Activated CD8-positive, alpha-beta memory T cell treated with anti-CD3 and anti-CD28 coated beads, Interleukin-2, amount 50 U/mL, for 48 hours (primary cell): ENCODE data around the gene ZNF346.

Source experiments
- DNase-seq: peaks from one replicate; pipeline ENCODE4 v3.0.0-alpha.2; 2020

The ZNF346 gene

DNA sequence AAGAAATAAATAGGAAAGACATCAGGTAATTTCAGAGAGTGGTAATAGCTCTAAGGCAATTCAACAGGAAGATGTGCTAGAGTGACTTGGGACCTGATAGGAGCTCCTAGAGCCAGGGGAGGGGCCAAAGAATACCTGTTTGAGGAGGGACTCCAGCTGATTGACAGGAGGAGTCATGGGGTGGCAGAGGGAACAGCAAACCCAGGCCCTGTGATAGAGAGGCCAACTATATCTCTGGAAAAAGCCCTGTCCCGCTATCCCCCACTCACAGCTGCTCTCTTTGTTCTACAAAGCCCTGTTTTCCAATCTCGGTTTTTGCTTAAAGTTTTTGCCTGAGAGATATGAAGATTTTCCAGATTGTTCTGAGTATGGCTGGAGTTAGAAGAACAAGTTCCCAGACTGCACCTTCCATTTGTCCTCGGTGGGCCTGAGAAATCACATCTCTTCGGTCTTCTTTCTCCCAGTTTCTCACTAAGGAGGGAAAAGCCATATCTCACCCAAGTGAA, 102.0 kb downstream of the ZNF346 start:
- DNase-seq = no peak

GRCh38 chr5:177126771-177127170, 104.3 kb downstream of the ZNF346 start:
- DNase-seq = no peak

DNA sequence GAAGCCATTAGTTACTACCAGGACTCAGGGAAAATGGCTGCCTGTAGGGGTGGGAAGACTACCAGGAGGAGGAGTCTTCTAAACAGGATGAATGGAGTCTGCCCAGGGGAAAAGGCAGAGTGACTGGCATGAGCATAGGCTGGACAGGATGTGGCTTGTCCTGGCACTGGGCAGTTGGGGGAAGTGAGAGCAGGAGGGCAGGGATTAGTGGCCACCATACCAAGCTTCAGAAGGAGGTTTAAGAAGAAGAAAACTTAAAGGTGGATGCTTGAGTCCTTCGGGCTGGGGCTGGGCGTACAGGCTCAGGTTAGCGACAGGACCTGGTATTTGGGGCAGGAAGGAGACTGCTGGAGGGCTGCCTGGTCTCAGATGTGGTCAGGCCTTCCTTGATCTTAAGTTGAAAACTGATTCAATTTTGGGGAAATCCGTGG, 106.1 kb downstream of the ZNF346 start:
- DNase-seq = no peak

- no peak for DNase-seq
These were observed 107.9 kb downstream of the ZNF346 start for GRCh38 chr5:177130211-177131018.
